Measurements from ENCODE around the gene SORCS2. TPM values are rescaled to one million over a fixed set of nuclear protein-coding genes. Genes with fewer than 3 reads are reported as not detected.

Gene SORCS2
- total and polyA plus RNA-seq, 2 of the 4 experiments (the other 2 are of a cell fraction) = 0.36 to 0.62 TPM

- no peak overlapping the region for H2BK120ac ChIP-seq (ENCODE audit: low read depth, low read length)
- no peaks in the 10 kb centered on the region for H3K36me3 ChIP-seq (ENCODE audit: control insufficient read depth, insufficient read depth, low read length)
- H3K79me1 ChIP-seq (ENCODE audit: low read depth in 1 of 2, low read length in 2 of 2) = no peaks in the 10 kb centered on the region
- intact Hi-C loops (cut with micrococcal nuclease) = no loop called here
- H4K20me1 ChIP-seq (ENCODE audit: insufficient read depth, low read length) = no peaks in the 10 kb centered on the region
- no peak overlapping the region for H2AK5ac ChIP-seq (ENCODE audit: low read depth, low read length)
- no peak overlapping the region for H4K8ac ChIP-seq (ENCODE audit: low read depth in 2 of 2, low read length in 2 of 2)
- peaks cover 50% of the 10 kb centered on the region for H3K27me3 ChIP-seq (ENCODE audit: control insufficient read depth, insufficient read depth, low read length)
- no peak overlapping the region for H3K4me2 ChIP-seq (ENCODE audit: low read depth, low read length)
- H2AK9ac ChIP-seq (replicated peaks; ENCODE audit: low read depth, low read length, poor library complexity) = no peak overlapping the region
- H3K56ac ChIP-seq (ENCODE audit: extremely low read depth, insufficient read depth, low read length) = no peak overlapping the region
- H3K9ac ChIP-seq (ENCODE audit: low read depth, low read length) = no peak overlapping the region
- 82% methylated on average over 6 of the region's 7 CpGs; no CpG with 5 or more reads in 1 of the 2 experiments for WGBS, 2 experiments (ENCODE audit: extremely low coverage in 2 of 2, insufficient read length in 1 of 2)
- H3K23ac ChIP-seq (ENCODE audit: low read depth, low read length) = no peak overlapping the region
- no peak overlapping the region for H2BK5ac ChIP-seq (ENCODE audit: low read depth, low read length, poor library complexity, severe bottlenecking)
- no peaks in the 10 kb centered on the region for H3K9me1 ChIP-seq (ENCODE audit: insufficient read depth, low read length)
- H3K4me3 ChIP-seq (ENCODE audit: insufficient read depth, low read depth, low read length) = no peak overlapping the region
- no peak overlapping the region for H4K91ac ChIP-seq (ENCODE audit: insufficient read depth, low read depth, low read length)
- H3K9me3 ChIP-seq (ENCODE audit: control insufficient read depth, insufficient read depth, low read length) = no peaks in the 10 kb centered on the region
- CTCF ChIA-PET = no interaction called here
- no peak overlapping the region for H3K18ac ChIP-seq (ENCODE audit: low read depth, low read length)
- H2BK20ac ChIP-seq (ENCODE audit: low read depth, low read length) = no peak overlapping the region
- no peak overlapping the region for H4K5ac ChIP-seq (ENCODE audit: low read depth, low read length)
- no peak overlapping the region for H3K27ac ChIP-seq (ENCODE audit: insufficient read depth, low read length)
- in situ Hi-C loops (cut with MboI; ENCODE audit: low sequenced_read_pairs) = no loop called here
- no peak for DNase-seq
- H3K4ac ChIP-seq (ENCODE audit: low read depth, low read length) = no peak overlapping the region
- H3K14ac ChIP-seq (replicated peaks; ENCODE audit: low read depth, low read length) = no peak overlapping the region
- dilution Hi-C loops (cut with HindIII; ENCODE audit: low sequenced_read_pairs, unreplicated experiment) = no loop called here
- no peak overlapping the region for H2BK15ac ChIP-seq (ENCODE audit: low read depth, low read length)
- no peaks in the 10 kb centered on the region for H3K4me1 ChIP-seq (ENCODE audit: control insufficient read depth, insufficient read depth, low read length)
- no peak overlapping the region for H2AFZ ChIP-seq (replicated peaks; ENCODE audit: low read length, poor library complexity)
- no peak for ATAC-seq (ENCODE audit: low read depth)
- BruUV-seq (replicated peaks) = no TSS peak
- POLR2A ChIA-PET (ENCODE audit: unreplicated experiment) = no interaction called here
- no peak for TF ChIP-seq USF2 (IDR thresholded peaks at IDR 0.05; ENCODE audit: low read depth, low read length)
- no peak for TF ChIP-seq RAD21 (IDR thresholded peaks at IDR 0.05; ENCODE audit: low read length)
- TF ChIP-seq CEBPB (IDR thresholded peaks at IDR 0.05; ENCODE audit: low read depth, low read length) = no peak
These were observed 23.2 kb upstream of the SORCS2 start for GRCh38 chr4:7169134-7169533.
